ENCODE measurements around the gene MREG. TPM values are rescaled to one million over a fixed set of nuclear protein-coding genes. Genes with fewer than 3 reads are reported as not detected.
"Not testable (repeated sequence)": the region's sequence is repeated elsewhere in the genome, so short reads cannot be mapped to it uniquely, and the experiment has no call there.

MREG gene
- total RNA-seq, 5 donors from 2014 or later (not counting 1 experiment from before 2014, with no cell fraction given) = 4.6 to 7.5 (median 6.3) TPM

GRCh38 chr2:215966274-215966673, 47.1 kb downstream of the MREG start:
- WGBS (ENCODE audit: insufficient coverage) = 0% methylated on average over 1 of the region's 4 CpGs
- POLR2A ChIA-PET = no interaction called here
- no peak overlapping the region for H3K4me3 ChIP-seq (ENCODE audit: control insufficient read depth in 1 of 2, extremely low read depth in 1 of 2, low read length in 1 of 2)
- H3K36me3 ChIP-seq (ENCODE audit: control insufficient read depth in 2 of 2, extremely low read depth in 1 of 2, insufficient read depth in 1 of 2, low read length in 1 of 2) = no peaks in the 10 kb centered on the region
- H3K27me3 Mint-ChIP-seq = no peaks in the 10 kb centered on the region
- ATAC-seq (replicated peaks in 1 of 4) (no peak), DNase-seq (no peak)
- CTCF ChIA-PET = no interaction called here
- H3K27ac Mint-ChIP-seq = no peak overlapping the region
- no peaks in the 10 kb centered on the region for H3K27me3 ChIP-seq (replicated peaks in 1 of 2; ENCODE audit: control insufficient read depth in 2 of 2, extremely low read depth in 1 of 2, insufficient read depth in 2 of 2, low read length in 1 of 2)
- H3K27ac ChIP-seq (ENCODE audit: low read length) = no peak overlapping the region
- no peak overlapping the region for H3K4me3 Mint-ChIP-seq
- peaks cover 6 to 15% (median 12%) of the 10 kb centered on the region in 3 donors for H3K4me1 Mint-ChIP-seq
- no peaks in the 10 kb centered on the region for H3K9me3 ChIP-seq
- H3K9me3 Mint-ChIP-seq = peaks cover 0 to 6% (median 0%) of the 10 kb centered on the region in 3 donors
- H3K36me3 Mint-ChIP-seq = peaks cover 31% of the 10 kb centered on the region
- no peaks in the 10 kb centered on the region for H3K4me1 ChIP-seq (ENCODE audit: control insufficient read depth in 1 of 2, extremely low read depth in 1 of 2, insufficient read depth in 2 of 2, low read length in 2 of 2)

GRCh38 chr2:215965532-215966165, 47.7 kb downstream of the MREG start:
- ChIA-PET POLR2A (no interaction called here), CTCF (no interaction called here)
- DNase-seq (no peak), ATAC-seq (replicated peaks in 1 of 4) (no peak)
- H3K4me3 Mint-ChIP-seq = no peak overlapping the region
- no peaks in the 10 kb centered on the region for H3K4me1 ChIP-seq (ENCODE audit: control insufficient read depth in 1 of 2, extremely low read depth in 1 of 2, insufficient read depth in 2 of 2, low read length in 2 of 2)
- peaks cover 30% of the 10 kb centered on the region for H3K36me3 Mint-ChIP-seq
- H3K9me3 ChIP-seq = no peaks in the 10 kb centered on the region
- no CpG with 5 or more reads among the region's 1 CpG for WGBS (ENCODE audit: insufficient coverage)
- H3K4me3 ChIP-seq (ENCODE audit: control insufficient read depth in 1 of 2, extremely low read depth in 1 of 2, low read length in 1 of 2) = no peak overlapping the region
- H3K27me3 Mint-ChIP-seq = no peaks in the 10 kb centered on the region
- H3K36me3 ChIP-seq (ENCODE audit: control insufficient read depth in 2 of 2, extremely low read depth in 1 of 2, insufficient read depth in 1 of 2, low read length in 1 of 2) = no peaks in the 10 kb centered on the region
- H3K27me3 ChIP-seq (replicated peaks in 1 of 2; ENCODE audit: control insufficient read depth in 2 of 2, extremely low read depth in 1 of 2, insufficient read depth in 2 of 2, low read length in 1 of 2) = no peaks in the 10 kb centered on the region
- H3K4me1 Mint-ChIP-seq = peaks cover 6 to 15% (median 12%) of the 10 kb centered on the region in 3 donors
- H3K9me3 Mint-ChIP-seq = no peaks in the 10 kb centered on the region
- no peak overlapping the region for H3K27ac Mint-ChIP-seq
- H3K27ac ChIP-seq (ENCODE audit: low read length) = no peak overlapping the region

GRCh38 chr2:215961981-215962380, 51.4 kb downstream of the MREG start:
- Mint-ChIP-seq H3K4me1 (peaks cover 3 to 12% (median 11%) of the 10 kb centered on the region in 3 donors), H3K4me3 (no peak overlapping the region), H3K27me3 (no peaks in the 10 kb centered on the region), H3K9me3 (peaks cover 0 to 4% (median 0%) of the 10 kb centered on the region in 3 donors), H3K36me3 (peaks cover 44% of the 10 kb centered on the region), H3K27ac (no peak overlapping the region)
- H3K36me3 ChIP-seq (ENCODE audit: control insufficient read depth in 2 of 2, extremely low read depth in 1 of 2, insufficient read depth in 1 of 2, low read length in 1 of 2) = peaks cover 0 to 2% of the 10 kb centered on the region in 2 donors
- no peak overlapping the region for H3K4me3 ChIP-seq (ENCODE audit: control insufficient read depth in 1 of 2, extremely low read depth in 1 of 2, low read length in 1 of 2)
- ATAC-seq (replicated peaks in 1 of 4) = no peak
- POLR2A ChIA-PET = no interaction called here
- no peak overlapping the region for H3K27ac ChIP-seq (ENCODE audit: low read length)
- no peaks in the 10 kb centered on the region for H3K9me3 ChIP-seq
- CTCF ChIA-PET = no interaction called here
- WGBS (ENCODE audit: insufficient coverage) = 100% methylated on average over 5 of the region's 5 CpGs
- H3K4me1 ChIP-seq (ENCODE audit: control insufficient read depth in 1 of 2, extremely low read depth in 1 of 2, insufficient read depth in 2 of 2, low read length in 2 of 2) = no peaks in the 10 kb centered on the region
- DNase-seq = no peak
- H3K27me3 ChIP-seq (replicated peaks in 1 of 2; ENCODE audit: control insufficient read depth in 2 of 2, extremely low read depth in 1 of 2, insufficient read depth in 2 of 2, low read length in 1 of 2) = no peaks in the 10 kb centered on the region

- no peaks in the 10 kb centered on the region for H3K4me1 ChIP-seq (ENCODE audit: control insufficient read depth in 1 of 2, extremely low read depth in 1 of 2, insufficient read depth in 2 of 2, low read length in 2 of 2)
- H3K27me3 Mint-ChIP-seq = no peaks in the 10 kb centered on the region
- H3K27ac Mint-ChIP-seq = no peak overlapping the region
Observed at GRCh38 chr2:215958257-215958656, 55.1 kb downstream of the MREG start.

GRCh38 chr2:215957354-215958122, 55.8 kb downstream of the MREG start:
- H3K27ac ChIP-seq (ENCODE audit: low read length); H3K9me3 ChIP-seq; POLR2A ChIA-PET; H3K9me3 Mint-ChIP-seq; H3K27me3 ChIP-seq (replicated peaks in 1 of 2; ENCODE audit: control insufficient read depth in 2 of 2, extremely low read depth in 1 of 2, insufficient read depth in 2 of 2, low read length in 1 of 2); H3K4me1 ChIP-seq (ENCODE audit: control insufficient read depth in 1 of 2, extremely low read depth in 1 of 2, insufficient read depth in 2 of 2, low read length in 2 of 2); H3K4me3 Mint-ChIP-seq; H3K4me1 Mint-ChIP-seq; ATAC-seq (replicated peaks in 1 of 4); H3K27ac Mint-ChIP-seq; H3K36me3 ChIP-seq (ENCODE audit: control insufficient read depth in 2 of 2, extremely low read depth in 1 of 2, insufficient read depth in 1 of 2, low read length in 1 of 2); DNase-seq; H3K4me3 ChIP-seq (ENCODE audit: control insufficient read depth in 1 of 2, extremely low read depth in 1 of 2, low read length in 1 of 2); H3K27me3 Mint-ChIP-seq: not testable (repeated sequence)
- peaks cover 54% of the 10 kb centered on the region for H3K36me3 Mint-ChIP-seq
- CTCF ChIA-PET = interaction anchor here in 1 of 2 donors (0.6 to 1.4 kb wide), 2 partner anchors 66 to 532 kb away, joined by 3 read pairs; no protein-coding TSS in a partner anchor
- 91% methylated on average over 4 of the region's 10 CpGs for WGBS (ENCODE audit: insufficient coverage)

More at GRCh38 chr2:215958257-215958656, 55.1 kb downstream of the MREG start:
- peaks cover 0 to 2% of the 10 kb centered on the region in 2 donors for H3K36me3 ChIP-seq (ENCODE audit: control insufficient read depth in 2 of 2, extremely low read depth in 1 of 2, insufficient read depth in 1 of 2, low read length in 1 of 2)
- H3K36me3 Mint-ChIP-seq = peaks cover 51% of the 10 kb centered on the region
- H3K4me1 Mint-ChIP-seq = no peaks in the 10 kb centered on the region
- peaks cover 0 to 4% (median 0%) of the 10 kb centered on the region in 3 donors for H3K9me3 Mint-ChIP-seq
- ChIA-PET POLR2A (no interaction called here), CTCF (interaction anchor here in 1 of 2 donors (0.6 kb wide), 1 partner anchor 533 kb away, joined by 3 read pairs; no protein-coding TSS in a partner anchor)
- no peaks in the 10 kb centered on the region for H3K9me3 ChIP-seq
- H3K27me3 ChIP-seq (replicated peaks in 1 of 2; ENCODE audit: control insufficient read depth in 2 of 2, extremely low read depth in 1 of 2, insufficient read depth in 2 of 2, low read length in 1 of 2) = no peaks in the 10 kb centered on the region
- DNase-seq (no peak), ATAC-seq (replicated peaks in 1 of 4) (no peak)
- H3K4me3 Mint-ChIP-seq = no peak overlapping the region
- 90% methylated on average over 4 of the region's 4 CpGs for WGBS (ENCODE audit: insufficient coverage)
- H3K27ac ChIP-seq (ENCODE audit: low read length) = no peak overlapping the region
- H3K4me3 ChIP-seq (ENCODE audit: control insufficient read depth in 1 of 2, extremely low read depth in 1 of 2, low read length in 1 of 2) = no peak overlapping the region

- Mint-ChIP-seq H3K36me3 (peaks cover 24% of the 10 kb centered on the region), H3K4me1 (no peaks in the 10 kb centered on the region), H3K27me3 (no peaks in the 10 kb centered on the region), H3K9me3 (no peaks in the 10 kb centered on the region), H3K4me3 (no peak overlapping the region), H3K27ac (no peak overlapping the region)
- Histone ChIP-seq H3K36me3 (ENCODE audit: control insufficient read depth in 2 of 2, extremely low read depth in 1 of 2, insufficient read depth in 1 of 2, low read length in 1 of 2) (no peaks in the 10 kb centered on the region), H3K9me3 (no peaks in the 10 kb centered on the region), H3K27me3 (replicated peaks in 1 of 2; ENCODE audit: control insufficient read depth in 2 of 2, extremely low read depth in 1 of 2, insufficient read depth in 2 of 2, low read length in 1 of 2) (no peaks in the 10 kb centered on the region), H3K27ac (ENCODE audit: low read length) (no peak overlapping the region), H3K4me3 (ENCODE audit: control insufficient read depth in 1 of 2, extremely low read depth in 1 of 2, low read length in 1 of 2) (no peak overlapping the region), H3K4me1 (ENCODE audit: control insufficient read depth in 1 of 2, extremely low read depth in 1 of 2, insufficient read depth in 2 of 2, low read length in 2 of 2) (peaks cover 0 to 2% of the 10 kb centered on the region in 2 experiments)
- POLR2A ChIA-PET = no interaction called here
- DNase-seq = no peak
- WGBS (ENCODE audit: insufficient coverage) = 89% methylated on average over 1 of the region's 4 CpGs
- no peak for ATAC-seq (replicated peaks in 1 of 4)
- CTCF ChIA-PET = interaction anchor here (0.5 to 3.4 kb wide), 5 partner anchors 43 to 158 kb away, joined by 3 to 22 read pairs (median 3); no protein-coding TSS in a partner anchor
Observed at GRCh38 chr2:215952860-215953637, 60.3 kb downstream of the MREG start.

Measured in T-cell (primary cell).